Panc1 (cell line): ENCODE results near the gene GRB7. TPM values are rescaled to one million over a fixed set of nuclear protein-coding genes. Genes with fewer than 3 reads are reported as not detected.

Source experiments
- ATAC-seq: fragments of 200-7000 bp; cut with Tn5 transposase; 2 replicates; pipeline ENCODE4 v1.9.1; 2020; ENCODE audit warnings: mild to moderate bottlenecking, moderate library complexity
- BruUV-seq: library from RNA; stranded (reverse); fragments of 400-500 nt; replicated peaks from 2 replicates; lab custom pipeline; 2021; lab: Mats Ljungman, UMichigan
- CTCF ChIA-PET: fragments of 300-600 bp; sonication (Branson Sonifier 250); formaldehyde crosslinking; loops from one replicate; lab custom pipeline; 2022; ENCODE audit warnings: antibody characterized with exemption; lab: Charles Lee
- POLR2A ChIA-PET: fragments of 300-600 bp; sonication (Branson Sonifier 250); formaldehyde crosslinking; loops from one replicate; lab custom pipeline; 2022; ENCODE audit warnings: antibody characterized with exemption; lab: Charles Lee
- DNase-seq: peaks from one replicate; pipeline ENCODE4 v3.0.0-alpha.2; 2010; ENCODE audit warnings: low read depth, low spot score
- H3K27ac ChIP-seq: 2 replicates; pipeline ENCODE4 v1.5.1; 2011; ENCODE audit warnings: mild to moderate bottlenecking, low read length, inconsistent platforms
- H3K27me3 ChIP-seq: fragments of 200-500 bp; sonication (Bioruptor generic); 2 replicates; pipeline ENCODE4 v1.6.0; 2014; ENCODE audit warnings: low read length, inconsistent platforms; ENCODE audit not compliant: control insufficient read depth, insufficient read depth
- H3K36me3 ChIP-seq: fragments of 200-500 bp; sonication (Bioruptor generic); 2 replicates; pipeline ENCODE4 v1.5.1; 2014; ENCODE audit warnings: inconsistent platforms, mild to moderate bottlenecking, low read length, moderate library complexity; ENCODE audit not compliant: control insufficient read depth, insufficient read depth
- H3K4me1 ChIP-seq: 2 replicates; pipeline ENCODE4 v1.5.1; 2011; ENCODE audit warnings: inconsistent platforms, mild to moderate bottlenecking, low read length, moderate library complexity; ENCODE audit not compliant: control insufficient read depth, insufficient read depth
- H3K4me3 ChIP-seq, 2 experiments: 2 replicates each; pipeline ENCODE4 v1.5.1; 2011 to 2012; ENCODE audit warnings: low read depth in 2 of 2, low read length in 2 of 2, mild to moderate bottlenecking in 2 of 2, inconsistent platforms in 1 of 2, moderate library complexity in 1 of 2
- H3K9me3 ChIP-seq: fragments of 200-500 bp; sonication (Bioruptor generic); 2 replicates; pipeline ENCODE4 v1.5.1; 2014; ENCODE audit warnings: low read depth, mild to moderate bottlenecking, inconsistent platforms, low read length, moderate library complexity; ENCODE audit not compliant: control insufficient read depth, insufficient read depth
- POLR2AphosphoS5 ChIP-seq: IDR thresholded peaks from 2 replicates; pipeline ENCODE4 v1.6.1; 2012; ENCODE audit warnings: mild to moderate bottlenecking, low read depth, low read length, moderate library complexity
- REST ChIP-seq, 2 experiments: IDR thresholded peaks; 2 replicates each; pipeline ENCODE4 v1.6.1; 2011 to 2012; ENCODE audit warnings: low read depth in 2 of 2, control low read depth in 1 of 2, low read length in 1 of 2, mild to moderate bottlenecking in 1 of 2, moderate library complexity in 1 of 2; ENCODE audit not compliant: insufficient read depth in 1 of 2
- SIN3A ChIP-seq: IDR thresholded peaks from 2 replicates; pipeline ENCODE4 v1.6.1; 2012; ENCODE audit warnings: low read depth, mild to moderate bottlenecking, low read length, moderate library complexity, borderline replicate concordance; ENCODE audit not compliant: insufficient read depth
- TCF7L2 ChIP-seq: IDR thresholded peaks from 2 replicates; pipeline ENCODE4 v1.6.1; 2011; ENCODE audit warnings: mild to moderate bottlenecking, low read depth, low read length, inconsistent platforms
- in situ Hi-C: cut with HindIII; loops from 2 replicates; pipeline ENCODE4 v1.10.0; 2016; ENCODE audit warnings: low sequenced_read_pairs, low pct_unique_long_range_greater_than_20kb
- intact Hi-C: fragments of 100-400 bp; cut with micrococcal nuclease; formaldehyde crosslinking; loops from one replicate; pipeline ENCODE4 v1.10.0; 2022; ENCODE audit not compliant: unreplicated experiment
- total RNA-seq: library from RNA; stranded (reverse); gene quantifications from one replicate; pipeline ENCODE4 v1.2.1, GENCODE V29; 2021; ENCODE audit not compliant: unreplicated experiment
- TF ChIP-seq, protein P1 (sequence below): fragments of 450-650 bp; IDR thresholded peaks from 2 replicates; pipeline ENCODE4 v1.5.1; 2017; ENCODE audit warnings: mild to moderate bottlenecking

GRB7 gene
- total RNA-seq, 1 experiment from 2014 or later, result 2.8 TPM

GRCh38 chr17:39775031-39775430 lies 37.3 kb downstream of the GRB7 start:
- POLR2A ChIA-PET, result no interaction called here
- CTCF ChIA-PET, result no interaction called here
- BruUV-seq, result no TSS peak
- in situ Hi-C loops, result no loop called here
- Histone ChIP-seq H3K36me3 (no peaks in the 10 kb centered on the region), H3K4me1 (no peaks in the 10 kb centered on the region), H3K4me3 (no peak overlapping the region), H3K27me3 (peaks cover 12% of the 10 kb centered on the region; the same call in 1 of the 2 replicates), H3K9me3 (no peaks in the 10 kb centered on the region), H3K27ac (no peak overlapping the region)
- TF ChIP-seq TCF7L2 (no peak), SIN3A (no peak), POLR2AphosphoS5 (no peak), REST (IDR thresholded peaks at IDR 0.05; ENCODE audit: insufficient read depth in 1 of 2, low read depth in 2 of 2, low read length in 1 of 2) (no peak)
- TF ChIP-seq, protein P1, sequence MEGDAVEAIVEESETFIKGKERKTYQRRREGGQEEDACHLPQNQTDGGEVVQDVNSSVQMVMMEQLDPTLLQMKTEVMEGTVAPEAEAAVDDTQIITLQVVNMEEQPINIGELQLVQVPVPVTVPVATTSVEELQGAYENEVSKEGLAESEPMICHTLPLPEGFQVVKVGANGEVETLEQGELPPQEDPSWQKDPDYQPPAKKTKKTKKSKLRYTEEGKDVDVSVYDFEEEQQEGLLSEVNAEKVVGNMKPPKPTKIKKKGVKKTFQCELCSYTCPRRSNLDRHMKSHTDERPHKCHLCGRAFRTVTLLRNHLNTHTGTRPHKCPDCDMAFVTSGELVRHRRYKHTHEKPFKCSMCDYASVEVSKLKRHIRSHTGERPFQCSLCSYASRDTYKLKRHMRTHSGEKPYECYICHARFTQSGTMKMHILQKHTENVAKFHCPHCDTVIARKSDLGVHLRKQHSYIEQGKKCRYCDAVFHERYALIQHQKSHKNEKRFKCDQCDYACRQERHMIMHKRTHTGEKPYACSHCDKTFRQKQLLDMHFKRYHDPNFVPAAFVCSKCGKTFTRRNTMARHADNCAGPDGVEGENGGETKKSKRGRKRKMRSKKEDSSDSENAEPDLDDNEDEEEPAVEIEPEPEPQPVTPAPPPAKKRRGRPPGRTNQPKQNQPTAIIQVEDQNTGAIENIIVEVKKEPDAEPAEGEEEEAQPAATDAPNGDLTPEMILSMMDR, result no peak
- intact Hi-C loops, result no loop called here
- DNase-seq (no peak), ATAC-seq (no peak)

- ATAC-seq, result no peak
- Histone ChIP-seq H3K36me3 (no peaks in the 10 kb centered on the region), H3K9me3 (no peaks in the 10 kb centered on the region), H3K4me1 (no peaks in the 10 kb centered on the region), H3K4me3 (no peak overlapping the region), H3K27ac (no peak overlapping the region), H3K27me3 (peaks cover 12% of the 10 kb centered on the region; the same call in 1 of the 2 replicates)
- CTCF ChIA-PET, result no interaction called here
- intact Hi-C loops, result no loop called here
- POLR2A ChIA-PET, result interaction anchor here (0.6 kb wide), 1 partner anchor 108 kb away, joined by 6 read pairs; no protein-coding TSS in a partner anchor
- no peak for DNase-seq
- BruUV-seq, result no TSS peak
- in situ Hi-C loops, result no loop called here
- TF ChIP-seq TCF7L2, result no peak
- TF ChIP-seq, protein P1, result no peak
- no peak for TF ChIP-seq REST (IDR thresholded peaks at IDR 0.05; ENCODE audit: insufficient read depth in 1 of 2, low read depth in 2 of 2, low read length in 1 of 2)
- no peak for TF ChIP-seq SIN3A
- no peak for TF ChIP-seq POLR2AphosphoS5
These were observed 38.5 kb downstream of the GRB7 start for GRCh38 chr17:39776252-39776651.
